ENCODE results near the gene RPS6KB2.

- TF ChIP-seq CTCF (IDR thresholded peaks at IDR 0.05; ENCODE audit: insufficient read depth, low read length): no peak
- TF ChIP-seq POLR2AphosphoS5 (IDR thresholded peaks at IDR 0.05; ENCODE audit: low read depth): no peak
- TF ChIP-seq REST (IDR thresholded peaks at IDR 0.05; ENCODE audit: insufficient replicate concordance, low read depth): no peak
Observed at GRCh38 chr11:67379061-67380058, 48.9 kb upstream of the RPS6KB2 start.

Data from HL-60 (cell line).